ENCODE results near the gene DDC.

GRCh38 chr7:50456371-50457123, 108.7 kb downstream of the DDC start:
- TF ChIP-seq CTCF (IDR thresholded peaks at IDR 0.05) (no peak), EZH2 (IDR thresholded peaks at IDR 0.05; ENCODE audit: borderline replicate concordance, insufficient read depth, low read depth, low read length, poor library complexity, severe bottlenecking) (no peak)
